ENCODE data around the gene CDCP2. TPM values are rescaled to one million over a fixed set of nuclear protein-coding genes. Genes with fewer than 3 reads are reported as not detected.
A peak's percentile ranks its signal among the peaks of the same experiment; 100 is the strongest.

CDCP2 gene
- total RNA-seq (2021; fragmentation: NEBNext Ultra II Directional; extraction: Animal tissue kit (Norgen Biotek cat#: 25700)) (not detected in 2 replicates), polyA plus RNA-seq (2011; rRNA removed) (not detected in 2 replicates), polyA minus RNA-seq (2011; rRNA and poly(A)+ RNA removed) (0.19 TPM in 1 of 2 replicates, not detected in the other)
- polyA plus RNA-seq (2011; cell fraction: cytosol; rRNA removed): not detected
- 0.04 TPM for polyA plus RNA-seq (2011; cell fraction: nucleus; rRNA removed)
- not detected in 4 replicates for polyA plus RNA-seq (2012, experiment 1 of 2)
- polyA plus RNA-seq (2012, experiment 2 of 2): not detected
- not detected for polyA plus RNA-seq (2013, experiment 1 of 2)
- not detected for polyA plus RNA-seq (2013, experiment 2 of 2)
- polyA minus RNA-seq (2011; cell fraction: cytosol; rRNA and poly(A)+ RNA removed): not detected
- not detected for polyA minus RNA-seq (2011; cell fraction: nucleus; rRNA and poly(A)+ RNA removed)
- long read RNA-seq, experiment 1: 0 reads
- long read RNA-seq, experiment 2: 0 reads

DNA sequence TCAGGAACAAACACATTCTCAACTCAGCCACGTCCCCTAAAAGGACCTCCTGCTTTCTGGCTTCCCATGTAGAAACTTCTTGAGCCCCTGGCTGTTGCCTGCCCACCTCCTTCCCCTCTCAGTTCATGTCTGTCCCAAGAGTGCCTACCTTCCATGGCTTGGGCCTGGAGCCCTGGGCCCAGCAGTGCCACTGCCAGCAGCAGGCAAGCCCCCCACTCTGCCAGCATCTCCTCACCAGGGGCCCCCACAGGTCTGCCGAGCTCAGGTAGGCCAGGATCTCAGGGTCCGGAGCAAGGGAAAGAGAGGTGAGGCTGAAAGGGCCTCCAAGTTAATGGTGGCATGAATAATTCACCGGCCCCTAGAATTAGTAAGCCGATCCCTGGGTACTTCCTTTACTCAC lies at the start of gene CDCP2:
CDCP2 (minus strand) TSS at position 305 of the 400 bp plus-strand sequence; CDS start at position 227, 78 bp downstream.
- H2BK120ac ChIP-seq (replicated peaks; ENCODE audit: low read depth, low read length): no peak within 1 kb of the TSS
- no peak within 1 kb of the TSS for H4K8ac ChIP-seq (ENCODE audit: extremely low read depth, insufficient read depth, low read length)
- H2AK5ac ChIP-seq (ENCODE audit: low read depth, low read length): no peak within 1 kb of the TSS
- H3K27me3 ChIP-seq (replicated peaks in 1 of 4; ENCODE audit: control insufficient read depth in 3 of 4, extremely low read depth in 1 of 4, insufficient read depth in 3 of 4, low read length in 3 of 4): no peaks in the 10 kb centered on the region
- no peak within 1 kb of the TSS for H2BK12ac ChIP-seq (ENCODE audit: low read depth, low read length)
- no peak within 1 kb of the TSS for H4K91ac ChIP-seq (replicated peaks; ENCODE audit: insufficient read length, low read length)
- FAIRE-seq (no peak), DNase-seq (ENCODE audit: low read depth in 1 of 2, low spot score in 2 of 2) (no peak)
- H2AFZ ChIP-seq (ENCODE audit: low read length): 0 out of 2 replicates have a peak within 1 kb of the TSS, but pooled peaks have one; percentile 15
- H3K9ac ChIP-seq (replicated peaks in 1 of 4; ENCODE audit: extremely low read depth in 1 of 4, low read depth in 3 of 4, low read length in 3 of 4): no peak within 1 kb of the TSS
- H3K79me2 ChIP-seq (ENCODE audit: control insufficient read depth in 1 of 2, insufficient read depth in 2 of 2, low read length in 2 of 2): no peaks in the 10 kb centered on the region
- no peaks in the 10 kb centered on the region for H3K36me3 ChIP-seq (ENCODE audit: control insufficient read depth in 2 of 4, insufficient read depth in 4 of 4, low read length in 3 of 4)
- H2BK15ac ChIP-seq (ENCODE audit: low read length): no peak within 1 kb of the TSS
- H3K23ac ChIP-seq (ENCODE audit: insufficient read length): no peak within 1 kb of the TSS
- H3K23me2 ChIP-seq (ENCODE audit: low read depth, low read length): no peaks in the 10 kb centered on the region; the same call in 1 of the 2 replicates
- no peaks in the 10 kb centered on the region; the same call in 1 of the 2 replicates for H3K79me1 ChIP-seq (ENCODE audit: low read depth, low read length)
- H4K20me1 ChIP-seq (replicated peaks in 1 of 2; ENCODE audit: control insufficient read depth in 1 of 2, insufficient read depth in 2 of 2, low read length in 2 of 2): no peaks in the 10 kb centered on the region
- H3K4me1 ChIP-seq (replicated peaks in 1 of 4; ENCODE audit: control insufficient read depth in 3 of 4, insufficient read depth in 4 of 4, low read length in 3 of 4): no peaks in the 10 kb centered on the region; a peak in 2 of 7 replicates
- H3K4me2 ChIP-seq (ENCODE audit: insufficient read depth in 1 of 2, low read depth in 2 of 2, low read length in 2 of 2): no peak within 1 kb of the TSS; a peak in 1 of 4 replicates
- ChIA-PET CTCF (ENCODE audit: partially characterized antibody) (interaction anchor here (1.2 to 2.8 kb wide), 7 partner anchors 10 to 29 kb away, joined by 3 to 16 read pairs (median 4); no protein-coding TSS in a partner anchor), POLR2A (ENCODE audit: partially characterized antibody) (interaction anchor here (0.6 to 1.2 kb wide), 2 partner anchors 12 to 15 kb away, joined by 3 to 4 read pairs; no protein-coding TSS in a partner anchor)
- H3K9me3 ChIP-seq (ENCODE audit: insufficient read depth in 2 of 2, low read depth in 1 of 2, low read length in 1 of 2): no peaks in the 10 kb centered on the region
- H2BK20ac ChIP-seq (ENCODE audit: low read length): no peak within 1 kb of the TSS
- no peak within 1 kb of the TSS for H3K56ac ChIP-seq (replicated peaks; ENCODE audit: insufficient read length, low read depth, low read length)
- no peak within 1 kb of the TSS for H3K4ac ChIP-seq (replicated peaks; ENCODE audit: insufficient read length, low read depth, low read length)
- H2BK5ac ChIP-seq (ENCODE audit: low read depth, low read length): no peak within 1 kb of the TSS
- WGBS, 2 experiments (ENCODE audit: extremely low coverage in 1 of 2, insufficient coverage in 1 of 2, insufficient read length in 1 of 2, insufficient replicate concordance in 2 of 2, low coverage in 1 of 2, low lambda C conversion rate in 2 of 2, missing lambda C conversion rate in 1 of 2): 81% methylated on average over 5 of the region's 5 CpGs; no CpG with 5 or more reads in 1 of the 2 experiments
- H3K14ac ChIP-seq (ENCODE audit: insufficient read length): no peak within 1 kb of the TSS
- no peak within 1 kb of the TSS for H4K5ac ChIP-seq (ENCODE audit: insufficient read length, low read depth, low read length)
- no peak within 1 kb of the TSS for H3K27ac ChIP-seq (ENCODE audit: low read depth, low read length)
- no peak within 1 kb of the TSS for H3K18ac ChIP-seq (ENCODE audit: extremely low read depth, low read length)
- H3K4me3 ChIP-seq (ENCODE audit: extremely low read depth in 1 of 4, insufficient read depth in 2 of 4, low read depth in 3 of 4, low read length in 4 of 4): no peak within 1 kb of the TSS
- no peak for TF ChIP-seq SUZ12 (IDR thresholded peaks at IDR 0.05; ENCODE audit: low read length)
- no peak for TF ChIP-seq KDM1A (IDR thresholded peaks at IDR 0.05; ENCODE audit: borderline replicate concordance, low read length)
- no peak for TF ChIP-seq BACH1 (IDR thresholded peaks at IDR 0.05; ENCODE audit: low read length)
- TF ChIP-seq PHF8 (conservative IDR thresholded peaks at IDR 0.05; ENCODE audit: low read depth, low read length): no peak

All from H1 (cell line).